Stimulated activated CD8-positive, alpha-beta memory T cell treated with anti-CD3 and anti-CD28 coated beads, Interleukin-4, amount 100 ng/mL, for 24 hours (primary cell): ENCODE data around the gene WFIKKN2.
"Not testable (repeated sequence)": the region's sequence is repeated elsewhere in the genome, so short reads cannot be mapped to it uniquely, and the experiment has no call there.

Experiments used
- DNase-seq: peaks from one replicate; pipeline ENCODE4 v3.0.0-alpha.2; 2020; ENCODE audit warnings: low read depth

The WFIKKN2 gene

DNA sequence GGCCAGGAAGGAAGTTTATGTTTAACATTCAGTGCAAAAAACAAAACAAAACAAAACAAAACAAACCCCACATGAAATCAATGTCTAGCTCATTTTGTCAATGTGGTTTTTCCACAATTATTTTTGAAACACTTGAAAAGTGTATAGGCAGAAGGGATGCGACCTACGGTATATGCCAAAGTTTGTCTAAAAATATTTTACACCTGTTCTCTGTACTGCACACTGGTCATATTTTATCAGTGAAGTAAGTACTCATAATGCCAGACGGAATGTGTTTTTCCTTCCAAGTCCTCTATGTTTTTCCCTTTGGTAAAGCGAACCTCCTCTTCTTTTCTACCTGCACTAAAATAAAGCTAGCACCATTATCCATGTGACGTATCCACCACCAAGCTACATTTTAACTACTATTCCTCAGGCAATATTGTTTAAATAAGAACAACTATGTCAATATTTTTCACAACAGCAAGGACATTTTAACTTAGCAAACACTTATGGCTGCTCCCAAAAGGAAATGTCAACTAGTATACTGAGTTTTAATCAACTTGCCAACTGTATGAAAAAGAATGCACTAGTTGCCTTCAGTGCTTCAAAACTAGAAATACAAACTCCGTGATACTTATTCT is 20.4 kb downstream of the WFIKKN2 start:
- no peak for DNase-seq

- no peak for DNase-seq
Observed at GRCh38 chr17:50856431-50856830, 21.0 kb downstream of the WFIKKN2 start.

DNA sequence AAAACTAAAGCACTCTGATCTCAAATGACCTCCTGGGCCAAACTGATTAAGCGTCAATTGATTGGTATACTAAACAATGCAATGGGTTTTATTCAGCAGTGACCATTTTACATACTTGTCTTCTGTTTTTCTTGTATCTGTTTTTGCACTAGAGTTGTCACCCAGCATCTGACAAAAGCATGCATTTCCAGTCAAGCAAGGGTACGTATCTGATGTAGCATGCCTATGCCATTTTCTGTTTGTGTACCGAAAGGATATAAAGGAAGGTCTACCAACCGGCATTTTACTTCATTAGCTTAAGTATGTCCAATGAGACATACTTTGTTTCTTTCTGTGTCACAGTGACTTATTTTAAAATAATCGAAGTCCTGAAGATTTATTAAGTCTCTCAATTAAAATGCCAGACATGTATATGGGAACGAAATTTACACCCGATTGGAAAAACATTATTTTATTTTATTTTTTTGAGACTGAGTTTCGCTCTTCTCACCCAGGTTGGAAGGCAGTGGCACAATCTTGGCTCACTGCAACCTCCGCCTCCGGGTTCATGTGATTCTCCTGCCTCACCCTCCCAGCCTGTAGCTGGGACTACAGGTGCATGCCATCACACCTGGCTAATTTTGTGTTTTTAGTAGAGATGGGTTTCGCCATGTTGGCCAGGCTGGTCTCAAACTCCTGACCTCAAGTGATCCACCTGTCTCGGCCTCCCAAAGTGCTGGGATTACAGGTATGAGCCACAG is 23.3 kb downstream of the WFIKKN2 start:
- DNase-seq: no peak

- not testable (repeated sequence) for DNase-seq
Observed at GRCh38 chr17:50859727-50860126, 24.3 kb downstream of the WFIKKN2 start.

DNA sequence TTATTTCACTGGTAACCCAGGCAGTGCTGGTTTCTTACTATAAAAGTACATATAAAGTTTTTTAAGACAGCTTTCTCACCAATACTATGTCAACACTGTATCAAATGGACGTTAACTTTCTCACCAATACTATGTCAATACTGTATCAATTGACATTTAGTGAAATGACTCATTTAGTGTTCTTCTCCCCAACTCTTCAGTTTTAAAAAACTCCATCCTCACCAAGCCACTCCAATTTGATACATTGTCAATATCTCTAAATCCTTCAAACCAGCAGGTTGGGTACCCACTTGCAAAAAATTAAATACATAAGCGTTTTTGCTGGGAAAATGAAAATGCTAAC is 25.9 kb downstream of the WFIKKN2 start:
- no peak for DNase-seq

DNA sequence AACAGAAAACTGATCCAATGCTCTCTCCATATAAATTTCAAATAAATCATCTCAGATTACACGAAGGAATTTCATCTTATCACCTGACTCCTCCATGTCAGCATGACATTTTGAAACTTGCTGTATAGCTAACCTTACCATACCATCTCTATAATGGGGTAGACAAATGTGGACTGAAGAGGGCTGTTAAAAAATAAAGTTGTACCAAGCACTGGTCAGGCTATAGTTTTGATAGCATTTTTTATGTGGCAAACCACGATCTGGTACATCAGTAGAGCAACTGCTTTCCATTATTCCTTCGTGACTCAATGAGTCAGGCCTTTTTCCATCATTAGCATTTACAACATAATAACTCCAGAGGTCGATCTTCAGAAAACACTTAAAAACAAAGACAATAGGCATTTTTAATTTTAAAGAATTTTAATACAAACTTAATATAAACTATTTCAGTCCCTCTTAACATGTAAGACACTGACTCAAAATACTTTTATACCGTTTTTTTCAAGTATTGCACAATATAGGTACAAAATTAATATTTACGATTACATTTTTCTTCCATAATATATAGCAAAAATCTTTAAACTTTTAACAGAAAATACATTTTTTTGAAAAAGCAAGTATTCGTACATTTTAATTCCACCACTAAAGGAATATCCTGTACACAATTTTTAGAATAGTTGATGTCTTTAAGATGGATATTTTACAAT is 26.6 kb downstream of the WFIKKN2 start:
- DNase-seq: no peak

DNA sequence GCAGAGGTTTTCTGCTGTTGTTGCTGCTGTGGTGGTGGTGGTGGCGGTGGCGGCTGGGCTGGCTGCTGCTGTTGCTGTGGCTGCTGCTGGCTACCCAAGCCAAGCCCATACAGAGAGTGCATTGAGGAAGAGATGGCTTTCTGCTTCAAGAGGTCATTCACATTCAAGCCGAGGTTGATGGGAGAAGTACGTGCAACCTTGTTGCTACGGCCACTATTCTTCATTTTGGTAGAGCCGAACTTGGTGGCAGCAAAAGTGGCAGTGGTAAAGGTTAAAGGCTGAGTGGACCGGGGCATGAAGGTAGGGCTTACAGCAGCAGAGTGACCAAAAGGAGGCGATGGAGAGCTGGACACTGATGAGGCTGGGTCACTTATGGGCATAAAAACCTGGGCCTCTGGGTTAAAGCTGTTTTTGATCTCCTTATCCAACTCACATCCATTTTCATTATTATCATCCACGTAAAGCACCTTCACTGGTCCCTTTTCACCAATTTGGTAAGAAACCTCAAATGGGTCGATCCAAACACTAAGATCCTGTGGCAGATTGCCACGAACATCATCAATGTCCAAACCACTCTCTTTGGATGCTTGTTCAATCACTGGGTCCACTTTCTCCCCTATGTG is 27.9 kb downstream of the WFIKKN2 start:
- DNase-seq: peak; percentile 14

GRCh38 chr17:50863931-50864330 is 28.5 kb downstream of the WFIKKN2 start:
- no peak for DNase-seq

DNA sequence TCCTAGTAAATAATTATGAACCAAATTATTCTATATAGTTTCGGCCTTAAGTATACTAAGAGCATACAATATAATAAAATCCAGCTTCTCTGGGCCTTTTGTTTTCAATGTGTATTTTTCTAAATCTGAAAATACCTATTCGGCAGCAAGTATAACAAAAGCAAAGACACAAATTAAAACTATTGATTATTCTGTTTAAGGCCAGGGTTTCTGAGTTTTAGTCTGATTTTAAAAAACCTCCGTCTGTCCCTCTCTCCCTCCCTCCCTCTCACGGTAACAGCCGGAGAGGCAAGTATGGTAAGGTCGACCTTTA is 29.3 kb downstream of the WFIKKN2 start:
- no peak for DNase-seq

- DNase-seq: peak; percentile 19
Observed at GRCh38 chr17:50865060-50865867, 29.9 kb downstream of the WFIKKN2 start.

GRCh38 chr17:50865868-50866260 is 30.5 kb downstream of the WFIKKN2 start:
- DNase-seq: no peak

DNA sequence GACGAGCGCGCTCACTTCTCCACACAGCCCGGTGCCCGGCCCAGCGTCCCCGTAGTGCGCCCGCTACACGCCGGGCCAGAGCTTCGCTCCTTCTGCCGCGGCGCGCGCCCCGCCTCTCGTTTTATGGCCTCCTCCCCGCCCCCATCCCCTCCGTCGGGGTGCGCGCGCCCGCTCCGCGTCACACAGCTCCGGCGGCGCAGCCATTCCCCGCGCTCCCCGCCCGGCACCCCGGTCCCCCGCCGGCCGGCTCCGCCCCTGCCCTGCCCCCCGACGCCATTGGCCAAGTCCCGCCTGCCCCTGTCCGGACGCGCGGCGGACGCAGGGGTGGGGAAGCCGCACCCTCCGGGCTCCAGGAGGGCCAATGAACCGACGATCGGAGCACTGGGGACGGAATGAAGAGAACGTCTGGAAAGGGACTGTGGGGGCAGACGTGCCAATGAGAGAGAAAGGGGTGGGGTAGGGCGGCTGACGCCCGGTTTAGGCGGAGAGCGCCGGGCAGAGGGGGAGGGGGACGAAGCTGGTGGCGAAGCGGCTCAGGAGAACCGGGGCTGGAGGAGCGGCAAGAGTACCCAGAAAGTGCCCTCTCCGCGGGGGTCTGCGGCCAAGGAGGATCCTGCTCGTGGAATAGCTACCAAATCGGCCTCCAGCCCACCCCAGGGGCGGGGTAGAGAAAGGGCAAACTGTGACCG is 31.0 kb downstream of the WFIKKN2 start, which contains the start of gene TOB1:
TSS of gene TOB1 (minus strand) at position 94 of the 689 bp plus-strand sequence. CDS start 2,337 bp downstream, outside the sequence.
- DNase-seq: peak; percentile 95

DNA sequence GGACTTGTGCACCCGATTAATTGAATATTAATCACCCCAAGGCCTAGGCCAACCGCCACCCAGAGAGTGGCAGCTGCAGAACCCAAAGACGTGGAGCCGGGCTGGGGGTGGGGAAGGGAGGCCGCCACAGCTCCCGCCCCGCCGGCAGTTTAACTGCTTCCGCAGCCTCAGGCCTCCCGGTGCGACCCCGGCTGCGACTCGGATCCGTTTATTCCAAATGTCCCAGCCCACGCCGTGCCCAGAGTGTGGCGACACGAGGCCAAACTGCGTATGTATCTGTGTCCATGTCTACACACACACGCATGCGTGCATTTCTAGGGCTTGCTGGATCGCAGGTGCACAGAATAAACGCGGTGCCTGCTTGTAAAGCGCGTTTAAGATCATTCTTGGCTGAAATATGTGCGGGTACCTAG is 31.6 kb downstream of the WFIKKN2 start:
- DNase-seq: peak; percentile 30

GRCh38 chr17:50867363-50868139 is 32.2 kb downstream of the WFIKKN2 start:
- DNase-seq: peak; percentile 68

DNA sequence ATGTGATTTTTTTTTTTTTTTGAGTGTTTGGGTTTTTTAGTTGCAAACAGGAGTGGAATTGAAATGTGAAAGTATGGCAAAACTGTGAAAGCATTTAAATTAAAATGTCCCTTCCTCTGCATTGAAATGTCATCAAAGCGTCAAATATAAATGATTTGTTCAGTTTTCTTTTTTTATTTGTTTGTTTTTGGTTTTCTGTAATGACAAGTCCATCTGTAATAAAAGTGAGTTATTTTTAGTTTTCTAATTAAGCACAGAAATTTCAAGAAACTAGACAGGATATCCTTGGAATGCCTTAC is 32.7 kb downstream of the WFIKKN2 start:
- no peak for DNase-seq

DNA sequence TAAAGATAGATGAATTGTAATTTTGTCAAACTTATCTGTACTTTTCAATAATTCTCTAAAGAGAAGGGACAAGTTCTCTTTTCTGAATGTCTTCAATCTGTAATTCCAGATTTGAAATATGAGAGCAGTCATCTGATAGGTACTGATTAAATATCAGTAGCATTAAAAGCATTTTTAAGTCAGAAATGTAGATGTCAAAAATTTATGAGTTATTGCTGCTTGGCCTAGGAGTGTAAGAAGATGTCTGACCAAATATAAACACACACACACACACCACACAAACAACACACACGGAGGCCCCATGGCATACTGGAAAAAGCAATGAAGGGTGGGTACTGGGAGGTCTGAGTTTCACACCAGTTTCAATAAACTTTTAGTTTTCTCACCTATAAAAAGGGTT is 33.2 kb downstream of the WFIKKN2 start:
- no peak for DNase-seq

- no peak for DNase-seq
Observed at GRCh38 chr17:50871364-50871763, 36.0 kb downstream of the WFIKKN2 start.

DNA sequence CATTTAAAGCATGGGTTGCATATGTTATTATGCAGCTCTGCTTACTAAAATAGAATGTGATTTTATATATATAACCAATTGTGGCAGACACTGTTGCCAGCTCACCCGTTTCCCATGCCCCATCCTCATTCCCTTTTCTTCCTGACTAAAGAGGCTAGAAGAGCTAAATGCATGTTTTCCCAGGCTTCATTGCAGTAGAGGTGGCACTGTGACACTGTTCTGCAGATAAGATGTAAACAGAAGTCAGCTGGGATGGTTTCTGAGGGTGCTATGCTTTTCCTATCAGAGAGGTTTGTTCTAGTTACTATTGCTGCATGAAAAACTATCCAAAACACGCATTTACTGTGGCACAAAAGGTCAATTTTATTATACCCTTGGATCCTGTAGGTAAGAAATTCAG is 36.5 kb downstream of the WFIKKN2 start:
- no peak for DNase-seq

GRCh38 chr17:50872710-50873424 is 37.5 kb downstream of the WFIKKN2 start:
- peak; percentile 26 for DNase-seq

DNA sequence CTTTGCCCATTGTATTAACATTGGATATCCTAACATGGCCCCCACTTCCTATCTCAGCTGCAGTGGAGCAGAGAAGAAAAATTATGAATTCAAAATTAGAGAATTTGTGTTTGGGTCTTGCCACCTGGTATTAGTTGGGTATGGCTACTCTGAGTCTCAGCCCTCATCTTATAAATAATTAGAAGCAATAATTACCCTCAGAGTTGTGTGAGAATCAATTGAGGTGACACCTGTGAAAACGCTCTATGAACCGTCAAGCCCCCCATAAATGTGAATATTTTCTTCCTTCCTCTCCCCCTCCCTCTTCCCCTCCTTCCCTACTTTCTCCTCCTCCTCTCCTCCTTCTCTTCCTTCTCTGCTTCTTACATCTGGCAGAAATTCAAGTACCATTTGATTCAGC is 39.7 kb downstream of the WFIKKN2 start:
- no peak for DNase-seq
